LNCAP (cell line): Measurements from ENCODE around the gene STAT1.

ENCODE experiments used
- CTCF ChIP-seq: fragments of 450-650 bp; IDR thresholded peaks from 2 replicates; pipeline ENCODE4 v1.5.1; 2017; ENCODE audit warnings: mild to moderate bottlenecking

The STAT1 gene

GRCh38 chr2:190972213-190972612 is 41.8 kb downstream of the STAT1 start:
- no peak for TF ChIP-seq CTCF

- no peak for TF ChIP-seq CTCF
Observed at GRCh38 chr2:190970873-190971506, 43.0 kb downstream of the STAT1 start.

GRCh38 chr2:190970160-190970559 is 43.8 kb downstream of the STAT1 start:
- TF ChIP-seq CTCF: no peak

GRCh38 chr2:190968522-190968921 is 45.4 kb downstream of the STAT1 start:
- no peak for TF ChIP-seq CTCF

GRCh38 chr2:190965580-190966222 is 48.3 kb downstream of the STAT1 start:
- TF ChIP-seq CTCF: no peak

GRCh38 chr2:190964170-190964795 is 49.7 kb downstream of the STAT1 start:
- no peak for TF ChIP-seq CTCF

- no peak for TF ChIP-seq CTCF
Observed at GRCh38 chr2:190963088-190963487, 50.9 kb downstream of the STAT1 start.
